Osteoblast (primary cell): ENCODE data around the gene PLP1. TPM values are rescaled to one million over a fixed set of nuclear protein-coding genes. Genes with fewer than 3 reads are reported as not detected.

Experiments used
- DNase-seq: peaks from one replicate; pipeline ENCODE4 v3.0.0; 2011; ENCODE audit warnings: low spot score, mixed read lengths; ENCODE audit not compliant: insufficient read length; ENCODE audit errors: missing footprints
- H2AFZ ChIP-seq: 2 replicates; pipeline ENCODE4 v1.6.0; 2011; ENCODE audit warnings: mild to moderate bottlenecking, low read length
- H3K27ac ChIP-seq: 2 replicates; pipeline ENCODE4 v1.5.1; 2011; ENCODE audit warnings: mild to moderate bottlenecking, low read depth, low read length, moderate library complexity
- H3K27me3 ChIP-seq: 2 replicates; pipeline ENCODE4 v1.6.0; 2012; ENCODE audit warnings: mild to moderate bottlenecking, control low read depth, inconsistent platforms, low read length, moderate library complexity; ENCODE audit not compliant: insufficient read depth
- H3K36me3 ChIP-seq: 2 replicates; pipeline ENCODE4 v1.5.1; 2011; ENCODE audit warnings: mild to moderate bottlenecking, low read length, control low read depth, moderate library complexity; ENCODE audit not compliant: insufficient read depth
- H3K4me1 ChIP-seq: 2 replicates; pipeline ENCODE4 v1.5.1; 2011; ENCODE audit warnings: mild to moderate bottlenecking, low read length, control low read depth, moderate library complexity; ENCODE audit not compliant: insufficient read depth
- H3K4me2 ChIP-seq: 2 replicates; pipeline ENCODE4 v1.6.0; 2011; ENCODE audit warnings: mild to moderate bottlenecking, low read length; ENCODE audit not compliant: insufficient read depth
- H3K4me3 ChIP-seq: fragments of 200-600 bp; sonication (generic); 3 replicates; pipeline ENCODE4 v1.5.1; 2012; ENCODE audit warnings: mild to moderate bottlenecking, low read length, inconsistent platforms; ENCODE audit not compliant: insufficient read depth
- H3K79me2 ChIP-seq: 2 replicates; pipeline ENCODE4 v1.6.0; 2012; ENCODE audit warnings: mild to moderate bottlenecking, low read length, control low read depth, inconsistent platforms; ENCODE audit not compliant: insufficient read depth
- H3K9me3 ChIP-seq: 2 replicates; pipeline ENCODE4 v1.5.1; 2011; ENCODE audit warnings: low read depth, low read length, control low read depth
- H4K20me1 ChIP-seq: 2 replicates; pipeline ENCODE4 v1.6.0; 2012; ENCODE audit warnings: mild to moderate bottlenecking, low read length, control low read depth; ENCODE audit not compliant: insufficient read depth
- CTCF ChIP-seq: IDR thresholded peaks from 2 replicates; pipeline ENCODE4 v1.5.1; 2011; ENCODE audit warnings: mild to moderate bottlenecking, low read depth, low read length, moderate library complexity; ENCODE audit errors: extremely low read depth
- total RNA-seq: library from RNA; depleted of rRNA; stranded (reverse); fragments of >200 nt; gene quantifications from 2 replicates; pipeline ENCODE4 v1.2.3, GENCODE V29; 2012

The PLP1 gene
- total RNA-seq, 1 donor = 0.36 TPM

GRCh38 chrX:103739421-103739820, 37.2 kb upstream of the PLP1 start:
- Histone ChIP-seq H3K4me3 (no peak overlapping the region), H3K36me3 (no peaks in the 10 kb centered on the region), H4K20me1 (no peaks in the 10 kb centered on the region), H3K4me1 (no peaks in the 10 kb centered on the region), H3K27me3 (peaks cover 14% of the 10 kb centered on the region), H3K79me2 (no peaks in the 10 kb centered on the region), H3K4me2 (no peak overlapping the region), H2AFZ (no peak overlapping the region), H3K9me3 (no peaks in the 10 kb centered on the region), H3K27ac (no peak overlapping the region)
- TF ChIP-seq CTCF = no peak
- no peak for DNase-seq

GRCh38 chrX:103741879-103742278, 34.8 kb upstream of the PLP1 start:
- Histone ChIP-seq H3K27ac (no peak overlapping the region), H4K20me1 (no peaks in the 10 kb centered on the region), H3K4me3 (no peak overlapping the region), H2AFZ (no peak overlapping the region), H3K4me2 (no peak overlapping the region), H3K4me1 (no peaks in the 10 kb centered on the region), H3K79me2 (no peaks in the 10 kb centered on the region), H3K27me3 (peaks cover 13% of the 10 kb centered on the region), H3K9me3 (no peaks in the 10 kb centered on the region), H3K36me3 (no peaks in the 10 kb centered on the region)
- no peak for TF ChIP-seq CTCF
- DNase-seq = no peak

GRCh38 chrX:103742339-103742738, 34.3 kb upstream of the PLP1 start:
- no peaks in the 10 kb centered on the region for H3K36me3 ChIP-seq
- DNase-seq = no peak
- H3K4me1 ChIP-seq = no peaks in the 10 kb centered on the region
- no peak overlapping the region for H3K27ac ChIP-seq
- no peaks in the 10 kb centered on the region for H4K20me1 ChIP-seq
- H3K4me2 ChIP-seq = no peak overlapping the region
- H3K79me2 ChIP-seq = no peaks in the 10 kb centered on the region
- TF ChIP-seq CTCF = no peak
- no peak overlapping the region for H2AFZ ChIP-seq
- no peaks in the 10 kb centered on the region for H3K9me3 ChIP-seq
- H3K4me3 ChIP-seq = no peak overlapping the region
- H3K27me3 ChIP-seq = peaks cover 13% of the 10 kb centered on the region

GRCh38 chrX:103747163-103747562, 29.5 kb upstream of the PLP1 start:
- Histone ChIP-seq H3K79me2 (no peaks in the 10 kb centered on the region), H3K27me3 (peaks cover 6% of the 10 kb centered on the region), H4K20me1 (no peaks in the 10 kb centered on the region), H3K4me1 (no peaks in the 10 kb centered on the region), H3K4me2 (no peak overlapping the region), H3K9me3 (no peaks in the 10 kb centered on the region), H3K36me3 (no peaks in the 10 kb centered on the region), H2AFZ (no peak overlapping the region), H3K4me3 (no peak overlapping the region), H3K27ac (no peak overlapping the region)
- DNase-seq = no peak
- no peak for TF ChIP-seq CTCF
